ENCODE measurements around the gene GUCY2F.

GUCY2F gene

DNA sequence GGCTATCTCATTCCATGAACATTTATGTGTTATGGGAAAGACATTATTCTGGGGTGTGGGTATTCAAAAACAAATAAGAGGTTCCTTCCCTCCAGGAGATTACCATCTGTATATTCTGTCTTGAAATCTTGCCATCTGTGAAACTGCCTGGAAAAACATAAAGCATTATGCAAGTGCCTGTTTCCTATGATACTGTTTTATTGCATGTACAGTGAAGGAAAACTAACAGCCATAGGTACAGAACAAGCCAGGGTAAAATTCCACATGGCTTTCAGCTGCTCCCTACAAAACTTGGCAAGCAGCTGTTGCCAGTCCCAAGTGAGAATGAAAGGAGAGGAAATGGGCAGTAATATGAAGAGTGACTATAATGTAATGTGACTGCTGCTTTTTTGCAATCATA lies 136.0 kb downstream of the GUCY2F start:
- in situ Hi-C loops (cut with MboI; ENCODE audit: low sequenced_read_pairs) = no loop called here

DNA sequence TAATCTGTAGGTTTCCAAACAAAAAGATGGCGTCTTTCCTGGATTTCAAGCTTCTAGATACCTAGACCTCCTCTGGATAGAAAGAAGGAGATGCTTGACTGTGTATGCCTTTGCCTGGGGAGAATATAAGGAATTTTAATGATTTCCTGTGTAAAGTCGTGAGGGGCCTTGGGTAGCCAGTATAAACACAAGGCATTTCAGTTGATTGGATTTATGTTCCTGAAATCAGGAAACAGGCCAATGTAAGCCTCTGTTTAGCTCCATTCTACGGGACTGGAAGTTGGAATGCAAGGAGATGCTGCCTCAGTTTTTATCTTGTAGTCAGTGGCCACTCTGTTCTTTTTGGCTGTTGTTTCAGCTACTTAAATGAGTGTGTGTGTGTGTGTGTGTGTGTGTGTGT lies 137.2 kb downstream of the GUCY2F start:
- in situ Hi-C loops (cut with MboI; ENCODE audit: low sequenced_read_pairs) = no loop called here

DNA sequence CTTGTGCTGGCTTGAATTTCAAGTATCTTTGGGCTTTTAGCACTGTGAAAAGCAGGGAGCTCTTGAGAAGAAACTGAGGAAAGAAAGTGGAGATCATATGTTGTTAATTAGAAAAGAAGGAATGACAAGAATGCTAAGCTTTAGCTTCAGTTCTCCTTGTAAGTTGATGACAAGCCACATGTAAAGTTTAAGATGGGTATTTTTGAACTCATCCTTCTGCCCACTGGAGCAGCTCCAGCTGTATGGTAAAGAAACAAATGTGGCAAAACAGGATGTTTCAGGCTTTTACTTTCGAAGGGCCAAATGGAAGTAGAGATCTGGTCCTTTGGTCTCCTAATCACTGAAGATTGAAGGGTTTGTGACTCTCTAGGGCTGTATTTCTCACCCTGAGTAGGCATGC lies 137.8 kb downstream of the GUCY2F start:
- in situ Hi-C loops (cut with MboI; ENCODE audit: low sequenced_read_pairs) = no loop called here

DNA sequence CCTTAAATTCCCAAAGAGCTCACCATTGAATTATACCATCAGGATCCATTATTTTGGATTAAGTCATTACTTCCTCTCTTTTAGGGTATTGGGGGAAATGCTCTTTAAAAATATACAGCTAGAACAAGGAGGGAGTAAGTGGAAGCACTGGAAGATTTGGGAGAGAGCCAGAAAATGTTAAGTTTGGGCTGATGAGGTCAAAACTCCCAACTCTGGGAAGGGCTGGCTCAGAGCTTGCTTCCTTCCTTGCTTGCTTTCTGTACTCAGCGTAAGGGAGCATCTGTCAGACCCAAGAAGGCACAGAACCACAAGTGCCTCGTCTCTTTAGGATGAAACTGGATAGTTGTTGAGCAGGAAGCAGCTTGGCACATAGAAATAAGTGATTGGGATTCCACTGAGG lies 138.2 kb downstream of the GUCY2F start:
- in situ Hi-C loops (cut with MboI; ENCODE audit: low sequenced_read_pairs) = no loop called here

DNA sequence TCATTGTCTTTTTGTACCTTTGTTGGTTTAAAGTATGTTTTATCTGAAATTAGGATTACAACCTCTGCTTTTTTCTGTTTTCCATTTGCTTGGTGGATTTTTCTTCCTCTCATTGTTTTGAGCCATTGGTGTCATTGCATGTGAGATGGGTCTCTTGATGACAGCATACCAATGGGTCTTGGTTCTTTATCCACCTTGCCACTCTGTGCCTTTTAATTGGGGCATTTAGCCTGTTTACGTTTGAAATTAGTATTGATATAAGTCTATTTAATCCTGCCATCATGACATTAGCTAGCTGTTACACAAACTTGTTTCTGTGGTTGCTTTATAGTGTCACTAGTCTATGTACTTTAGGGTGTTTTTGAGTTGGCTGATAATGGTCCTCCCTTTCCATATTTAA lies 145.7 kb downstream of the GUCY2F start:
- in situ Hi-C loops (cut with MboI; ENCODE audit: low sequenced_read_pairs) = no loop called here

DNA sequence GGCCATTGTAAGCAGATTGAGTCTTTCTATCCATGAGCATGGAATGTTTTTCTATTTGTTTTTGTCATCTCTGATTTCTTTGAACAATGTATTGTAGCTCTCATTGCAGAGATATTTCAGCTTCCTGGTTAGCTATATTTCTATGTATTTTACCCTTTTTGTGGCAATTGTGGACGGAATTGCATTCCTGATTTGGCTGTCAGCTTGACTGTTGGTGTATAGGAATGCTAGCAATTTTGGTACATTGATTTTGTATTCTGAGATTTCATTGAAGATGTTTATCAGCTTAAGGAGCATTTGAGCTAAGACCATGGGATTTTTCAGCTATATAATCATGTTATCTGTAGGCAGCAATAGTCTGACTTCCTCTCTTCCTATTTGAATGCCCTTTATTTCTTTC lies 154.6 kb downstream of the GUCY2F start:
- in situ Hi-C loops (cut with MboI; ENCODE audit: low sequenced_read_pairs) = no loop called here
